ENCODE measurements around the gene SNX19. TPM values are rescaled to one million over a fixed set of nuclear protein-coding genes. Genes with fewer than 3 reads are reported as not detected.
"Not testable (repeated sequence)": the region's sequence is repeated elsewhere in the genome, so short reads cannot be mapped to it uniquely, and the experiment has no call there.

SNX19 gene
- total and polyA plus RNA-seq, 2 experiments from 2014 or later: 5.2 to 30.0 TPM

DNA sequence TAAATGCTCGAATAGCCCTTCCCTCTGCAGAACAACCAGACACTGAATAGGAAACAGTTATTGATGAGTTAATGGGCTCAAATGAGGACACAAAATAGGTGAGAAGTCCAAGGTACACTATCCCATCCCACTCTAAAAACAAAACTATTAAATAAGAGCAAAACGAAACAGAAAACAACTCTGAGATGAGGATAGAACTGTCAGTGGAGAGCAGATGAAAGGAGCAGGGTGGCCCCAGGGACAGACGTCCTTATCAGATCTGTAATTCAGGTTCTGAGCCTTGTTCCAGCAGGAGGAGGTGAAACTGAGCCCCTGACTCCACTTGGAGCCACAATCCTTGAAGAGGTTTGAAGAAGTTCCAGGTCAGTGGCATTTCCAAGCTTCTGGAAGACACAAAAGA is 8.5 kb upstream of the SNX19 start (continued):
- TF ChIP-seq, protein P1, sequence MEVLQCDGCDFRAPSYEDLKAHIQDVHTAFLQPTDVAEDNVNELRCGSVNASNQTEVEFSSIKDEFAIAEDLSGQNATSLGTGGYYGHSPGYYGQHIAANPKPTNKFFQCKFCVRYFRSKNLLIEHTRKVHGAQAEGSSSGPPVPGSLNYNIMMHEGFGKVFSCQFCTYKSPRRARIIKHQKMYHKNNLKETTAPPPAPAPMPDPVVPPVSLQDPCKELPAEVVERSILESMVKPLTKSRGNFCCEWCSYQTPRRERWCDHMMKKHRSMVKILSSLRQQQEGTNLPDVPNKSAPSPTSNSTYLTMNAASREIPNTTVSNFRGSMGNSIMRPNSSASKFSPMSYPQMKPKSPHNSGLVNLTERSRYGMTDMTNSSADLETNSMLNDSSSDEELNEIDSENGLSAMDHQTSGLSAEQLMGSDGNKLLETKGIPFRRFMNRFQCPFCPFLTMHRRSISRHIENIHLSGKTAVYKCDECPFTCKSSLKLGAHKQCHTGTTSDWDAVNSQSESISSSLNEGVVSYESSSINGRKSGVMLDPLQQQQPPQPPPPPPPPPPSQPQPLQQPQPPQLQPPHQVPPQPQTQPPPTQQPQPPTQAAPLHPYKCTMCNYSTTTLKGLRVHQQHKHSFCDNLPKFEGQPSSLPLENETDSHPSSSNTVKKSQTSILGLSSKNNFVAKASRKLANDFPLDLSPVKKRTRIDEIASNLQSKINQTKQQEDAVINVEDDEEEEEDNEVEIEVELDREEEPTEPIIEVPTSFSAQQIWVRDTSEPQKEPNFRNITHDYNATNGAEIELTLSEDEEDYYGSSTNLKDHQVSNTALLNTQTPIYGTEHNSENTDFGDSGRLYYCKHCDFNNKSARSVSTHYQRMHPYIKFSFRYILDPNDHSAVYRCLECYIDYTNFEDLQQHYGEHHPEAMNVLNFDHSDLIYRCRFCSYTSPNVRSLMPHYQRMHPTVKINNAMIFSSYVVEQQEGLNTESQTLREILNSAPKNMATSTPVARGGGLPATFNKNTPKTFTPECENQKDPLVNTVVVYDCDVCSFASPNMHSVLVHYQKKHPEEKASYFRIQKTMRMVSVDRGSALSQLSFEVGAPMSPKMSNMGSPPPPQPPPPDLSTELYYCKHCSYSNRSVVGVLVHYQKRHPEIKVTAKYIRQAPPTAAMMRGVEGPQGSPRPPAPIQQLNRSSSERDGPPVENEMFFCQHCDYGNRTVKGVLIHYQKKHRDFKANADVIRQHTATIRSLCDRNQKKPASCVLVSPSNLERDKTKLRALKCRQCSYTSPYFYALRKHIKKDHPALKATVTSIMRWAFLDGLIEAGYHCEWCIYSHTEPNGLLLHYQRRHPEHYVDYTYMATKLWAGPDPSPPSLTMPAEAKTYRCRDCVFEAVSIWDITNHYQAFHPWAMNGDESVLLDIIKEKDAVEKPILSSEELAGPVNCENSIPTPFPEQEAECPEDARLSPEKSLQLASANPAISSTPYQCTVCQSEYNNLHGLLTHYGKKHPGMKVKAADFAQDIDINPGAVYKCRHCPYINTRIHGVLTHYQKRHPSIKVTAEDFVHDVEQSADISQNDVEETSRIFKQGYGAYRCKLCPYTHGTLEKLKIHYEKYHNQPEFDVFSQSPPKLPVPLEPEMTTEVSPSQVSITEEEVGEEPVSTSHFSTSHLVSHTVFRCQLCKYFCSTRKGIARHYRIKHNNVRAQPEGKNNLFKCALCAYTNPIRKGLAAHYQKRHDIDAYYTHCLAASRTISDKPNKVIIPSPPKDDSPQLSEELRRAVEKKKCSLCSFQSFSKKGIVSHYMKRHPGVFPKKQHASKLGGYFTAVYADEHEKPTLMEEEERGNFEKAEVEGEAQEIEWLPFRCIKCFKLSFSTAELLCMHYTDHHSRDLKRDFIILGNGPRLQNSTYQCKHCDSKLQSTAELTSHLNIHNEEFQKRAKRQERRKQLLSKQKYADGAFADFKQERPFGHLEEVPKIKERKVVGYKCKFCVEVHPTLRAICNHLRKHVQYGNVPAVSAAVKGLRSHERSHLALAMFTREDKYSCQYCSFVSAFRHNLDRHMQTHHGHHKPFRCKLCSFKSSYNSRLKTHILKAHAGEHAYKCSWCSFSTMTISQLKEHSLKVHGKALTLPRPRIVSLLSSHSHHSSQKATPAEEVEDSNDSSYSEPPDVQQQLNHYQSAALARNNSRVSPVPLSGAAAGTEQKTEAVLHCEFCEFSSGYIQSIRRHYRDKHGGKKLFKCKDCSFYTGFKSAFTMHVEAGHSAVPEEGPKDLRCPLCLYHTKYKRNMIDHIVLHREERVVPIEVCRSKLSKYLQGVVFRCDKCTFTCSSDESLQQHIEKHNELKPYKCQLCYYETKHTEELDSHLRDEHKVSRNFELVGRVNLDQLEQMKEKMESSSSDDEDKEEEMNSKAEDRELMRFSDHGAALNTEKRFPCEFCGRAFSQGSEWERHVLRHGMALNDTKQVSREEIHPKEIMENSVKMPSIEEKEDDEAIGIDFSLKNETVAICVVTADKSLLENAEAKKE (CRISPR knock-in tag; IDR thresholded peaks at IDR 0.05): no peak
- TF ChIP-seq STAT1 (IDR thresholded peaks at IDR 0.05; ENCODE audit: unreplicated experiment) (no peak), ZNF114 (CRISPR knock-in tag; IDR thresholded peaks at IDR 0.05) (no peak)

DNA sequence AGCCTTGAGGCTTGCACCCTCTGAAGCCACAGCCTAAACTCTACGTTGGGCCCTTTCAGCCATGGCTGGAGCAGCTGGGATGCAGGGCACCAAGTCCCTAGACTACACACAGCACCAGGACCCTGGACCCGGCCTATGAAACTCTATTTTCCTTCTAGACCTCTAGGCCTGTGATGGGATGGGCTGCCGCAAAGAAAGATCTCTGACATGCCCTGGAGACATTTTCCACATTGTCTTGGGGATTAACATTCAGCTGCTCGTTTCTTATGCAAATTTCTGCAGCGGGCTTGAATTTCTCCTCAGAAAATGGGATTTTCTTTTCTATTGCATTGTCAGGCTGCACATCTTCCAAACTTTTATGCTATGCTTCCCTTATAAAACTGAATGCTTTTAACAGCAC is 4.3 kb upstream of the SNX19 start:
- not testable (repeated sequence) for H3K9me3 Mint-ChIP-seq; H3K4me3 ChIP-seq; H3K79me2 ChIP-seq (replicated peaks; ENCODE audit: insufficient read depth); H3K36me3 Mint-ChIP-seq (ENCODE audit: low read depth); H3K36me3 ChIP-seq (ENCODE audit: insufficient read depth); ATAC-seq; H3K4me3 Mint-ChIP-seq; H4K20me1 ChIP-seq (replicated peaks; ENCODE audit: insufficient read depth); H3K27ac ChIP-seq (ENCODE audit: low read depth); H3F3A ChIP-seq (replicated peaks; ENCODE audit: low read depth); H3K27ac Mint-ChIP-seq
- Histone ChIP-seq H2AFZ (peak overlapping the region; percentile 54; the same call in 1 of the 2 replicates), H3K27me3 (ENCODE audit: insufficient read depth) (peaks cover 14% of the 10 kb centered on the region), H3K4me2 (peak overlapping the region; percentile 59), H3K9me2 (ENCODE audit: insufficient read depth) (peaks cover 14% of the 10 kb centered on the region), H3K4me1 (ENCODE audit: insufficient read depth) (peaks cover 12% of the 10 kb centered on the region)
- peaks cover 24% of the 10 kb centered on the region for H3K27me3 Mint-ChIP-seq (ENCODE audit: insufficient read depth, low read depth, poor library complexity)
- DNase-seq (ENCODE audit: low spot score): peak; percentile 39
- peaks cover 19% of the 10 kb centered on the region for H3K4me1 Mint-ChIP-seq
- TF ChIP-seq, protein P1 (CRISPR knock-in tag; IDR thresholded peaks at IDR 0.05): peak; percentile 58; the same call in 1 of the 2 replicates

Measured in GM23338 (cell line).